Erythroblast (primary cell): ENCODE results near the gene RPL9.

ENCODE experiments used
- GATA1 ChIP-seq: IDR thresholded peaks from 2 replicates; pipeline ENCODE4 v1.6.1; 2011; ENCODE audit warnings: low read depth, mild to moderate bottlenecking, control low read depth, low read length, moderate library complexity
- POLR2A ChIP-seq: IDR thresholded peaks from 2 replicates; pipeline ENCODE4 v1.6.1; 2011; ENCODE audit warnings: mild to moderate bottlenecking, low read length

- TF ChIP-seq POLR2A (no peak), GATA1 (no peak)
Measured at GRCh38 chr4:39472396-39472795, 13.7 kb upstream of the RPL9 start.
